Astrocyte (in vitro differentiated cells and primary cell): ENCODE results near the gene HEMGN.

Experiments used
- CTCF ChIP-seq: IDR thresholded peaks from 2 replicates; pipeline ENCODE4 v1.5.1; 2011; ENCODE audit warnings: low read depth, mild to moderate bottlenecking, inconsistent platforms, low read length, moderate library complexity; ENCODE audit not compliant: insufficient read depth
- EZH2 ChIP-seq: IDR thresholded peaks from 2 replicates; pipeline ENCODE4 v1.6.1; 2012; ENCODE audit warnings: mild to moderate bottlenecking, low read length, inconsistent platforms; ENCODE audit not compliant: insufficient read depth

GRCh38 chr9:97906236-97906831, 31.6 kb downstream of the HEMGN start:
- TF ChIP-seq CTCF (no peak), EZH2 (no peak)
